ENCODE data around the gene DYNLL2. TPM values are rescaled to one million over a fixed set of nuclear protein-coding genes. Genes with fewer than 3 reads are reported as not detected.
"Not testable (repeated sequence)": the region's sequence is repeated elsewhere in the genome, so short reads cannot be mapped to it uniquely, and the experiment has no call there.

The DYNLL2 gene
- polyA plus RNA-seq, 1 experiment = 13.1 TPM

DNA sequence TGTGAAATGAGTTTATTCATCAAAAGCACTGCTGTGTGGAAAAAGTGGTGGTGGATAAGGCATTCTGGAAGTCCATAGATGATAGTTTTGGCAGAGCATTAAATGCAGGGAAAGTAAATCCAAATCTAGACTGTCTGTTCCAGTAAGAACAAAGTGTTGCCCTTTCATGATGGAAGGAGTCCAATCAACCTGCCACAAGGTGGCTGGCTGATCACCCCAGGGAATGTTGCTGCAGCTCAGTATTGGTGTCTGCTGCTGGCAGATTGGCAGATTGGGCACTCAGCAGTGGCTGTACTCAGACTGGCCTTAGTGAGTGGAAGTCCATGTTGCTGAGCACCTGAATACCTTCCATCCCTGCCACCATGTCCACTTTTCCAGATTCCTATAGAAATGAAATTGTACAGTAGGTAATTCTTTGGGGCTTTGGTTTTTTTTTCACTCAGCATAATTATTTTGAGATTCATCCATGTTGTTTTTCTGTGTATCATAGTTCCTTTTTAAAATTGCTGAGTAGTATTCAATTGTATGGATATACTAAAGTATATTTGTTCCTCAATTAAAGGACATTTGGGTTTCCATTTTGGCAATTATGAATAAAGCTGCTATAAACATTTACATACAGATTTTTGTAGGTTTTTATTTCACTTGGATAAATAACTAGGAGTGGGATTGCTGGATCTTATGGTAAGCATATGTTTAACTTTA is 14.3 kb downstream of the DYNLL2 start:
- TF ChIP-seq, protein P1, sequence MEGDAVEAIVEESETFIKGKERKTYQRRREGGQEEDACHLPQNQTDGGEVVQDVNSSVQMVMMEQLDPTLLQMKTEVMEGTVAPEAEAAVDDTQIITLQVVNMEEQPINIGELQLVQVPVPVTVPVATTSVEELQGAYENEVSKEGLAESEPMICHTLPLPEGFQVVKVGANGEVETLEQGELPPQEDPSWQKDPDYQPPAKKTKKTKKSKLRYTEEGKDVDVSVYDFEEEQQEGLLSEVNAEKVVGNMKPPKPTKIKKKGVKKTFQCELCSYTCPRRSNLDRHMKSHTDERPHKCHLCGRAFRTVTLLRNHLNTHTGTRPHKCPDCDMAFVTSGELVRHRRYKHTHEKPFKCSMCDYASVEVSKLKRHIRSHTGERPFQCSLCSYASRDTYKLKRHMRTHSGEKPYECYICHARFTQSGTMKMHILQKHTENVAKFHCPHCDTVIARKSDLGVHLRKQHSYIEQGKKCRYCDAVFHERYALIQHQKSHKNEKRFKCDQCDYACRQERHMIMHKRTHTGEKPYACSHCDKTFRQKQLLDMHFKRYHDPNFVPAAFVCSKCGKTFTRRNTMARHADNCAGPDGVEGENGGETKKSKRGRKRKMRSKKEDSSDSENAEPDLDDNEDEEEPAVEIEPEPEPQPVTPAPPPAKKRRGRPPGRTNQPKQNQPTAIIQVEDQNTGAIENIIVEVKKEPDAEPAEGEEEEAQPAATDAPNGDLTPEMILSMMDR (IDR thresholded peaks at IDR 0.05; ENCODE audit: insufficient read depth, low read depth, low read length) = no peak
- H3K27me3 ChIP-seq (ENCODE audit: control insufficient read depth, insufficient read depth, low read length) = no peaks in the 10 kb centered on the region
- peaks cover 7% of the 10 kb centered on the region for H3K36me3 ChIP-seq (ENCODE audit: control insufficient read depth, insufficient read depth, low read length)
- POLR2A ChIA-PET = no interaction called here
- no peak overlapping the region for H3K4me3 ChIP-seq (ENCODE audit: low read depth, low read length)
- no peak for DNase-seq (ENCODE audit: low read depth)
- CTCF ChIA-PET = interaction anchor here (1.6 kb wide), 1 partner anchor 9 kb away, joined by 5 read pairs; no protein-coding TSS in a partner anchor

DNA sequence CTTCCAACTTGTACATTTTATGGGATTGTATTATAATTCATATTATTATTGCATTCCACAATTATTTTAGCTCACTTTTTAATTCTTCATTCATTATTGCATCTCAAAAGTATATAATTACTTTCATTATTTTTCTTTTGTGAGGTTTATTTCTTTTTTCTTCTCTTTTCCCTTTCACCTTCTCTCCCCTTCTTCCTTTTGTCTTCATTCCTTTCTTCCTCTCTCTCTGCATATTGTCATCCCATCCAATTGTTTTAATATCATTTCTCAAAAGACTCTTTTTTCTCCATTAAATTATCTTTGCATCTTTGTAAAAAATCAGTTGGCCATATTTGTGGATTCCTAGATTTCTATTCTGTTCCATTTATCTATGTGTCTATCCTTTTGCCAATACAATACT is 17.3 kb downstream of the DYNLL2 start:
- Histone ChIP-seq H3K4me3 (ENCODE audit: low read depth, low read length) (no peak overlapping the region), H3K36me3 (ENCODE audit: control insufficient read depth, insufficient read depth, low read length) (no peaks in the 10 kb centered on the region), H3K27me3 (ENCODE audit: control insufficient read depth, insufficient read depth, low read length) (no peaks in the 10 kb centered on the region)
- POLR2A ChIA-PET = no interaction called here
- no peak for DNase-seq (ENCODE audit: low read depth)
- CTCF ChIA-PET = interaction anchor here (1.6 kb wide), 1 partner anchor 12 kb away, joined by 7 read pairs; no protein-coding TSS in a partner anchor
- TF ChIP-seq, protein P1 (IDR thresholded peaks at IDR 0.05; ENCODE audit: insufficient read depth, low read depth, low read length) = no peak

DNA sequence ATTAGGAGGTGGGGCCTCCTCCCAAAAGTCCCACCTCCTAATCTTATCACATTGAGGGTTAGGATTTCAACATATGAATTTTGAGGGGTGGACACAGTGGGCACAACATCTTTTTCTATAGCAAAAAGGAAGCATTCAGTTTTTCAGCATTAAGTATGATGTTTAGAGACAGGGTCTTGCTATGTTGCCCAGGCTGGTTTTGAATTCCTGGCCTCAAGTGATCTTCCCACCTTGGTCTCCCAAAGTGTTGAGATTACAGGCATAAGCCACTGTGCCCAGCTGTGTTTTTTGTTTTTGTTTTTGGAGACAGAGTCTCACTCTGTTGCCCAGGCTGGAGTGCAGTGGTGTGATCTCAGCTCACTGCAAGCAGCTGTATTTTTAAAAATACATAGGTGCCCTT is 18.7 kb downstream of the DYNLL2 start:
- H3K4me3 ChIP-seq (ENCODE audit: low read depth, low read length); H3K36me3 ChIP-seq (ENCODE audit: control insufficient read depth, insufficient read depth, low read length); H3K27me3 ChIP-seq (ENCODE audit: control insufficient read depth, insufficient read depth, low read length); DNase-seq (ENCODE audit: low read depth); POLR2A ChIA-PET: not testable (repeated sequence)
- CTCF ChIA-PET = interaction anchor here (1.0 to 1.3 kb wide), 3 partner anchors 11 to 1090 kb away, joined by 3 to 5 read pairs (median 4); no protein-coding TSS in a partner anchor

DNA sequence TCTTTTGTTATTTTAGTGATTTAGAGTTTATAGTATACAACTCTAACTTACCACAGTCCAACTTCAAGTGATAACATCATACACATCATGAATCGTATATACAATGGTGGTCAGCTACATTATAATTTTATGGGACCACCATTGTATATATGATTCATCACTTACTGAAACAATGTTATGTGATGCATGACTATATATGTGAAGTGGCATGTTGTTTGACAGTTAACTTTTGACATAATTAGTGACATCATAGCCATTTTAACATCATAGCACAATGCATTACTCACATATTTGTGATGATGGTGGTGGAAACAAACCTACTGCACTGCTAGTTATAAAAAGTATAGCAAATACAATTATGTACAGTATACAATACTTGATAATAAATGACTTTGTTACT is 21.9 kb downstream of the DYNLL2 start:
- ChIA-PET CTCF (no interaction called here), POLR2A (no interaction called here)
- TF ChIP-seq, protein P1 (IDR thresholded peaks at IDR 0.05; ENCODE audit: insufficient read depth, low read depth, low read length) = no peak
- Histone ChIP-seq H3K36me3 (ENCODE audit: control insufficient read depth, insufficient read depth, low read length) (no peaks in the 10 kb centered on the region), H3K27me3 (ENCODE audit: control insufficient read depth, insufficient read depth, low read length) (no peaks in the 10 kb centered on the region), H3K4me3 (ENCODE audit: low read depth, low read length) (no peak overlapping the region)
- no peak for DNase-seq (ENCODE audit: low read depth)

DNA sequence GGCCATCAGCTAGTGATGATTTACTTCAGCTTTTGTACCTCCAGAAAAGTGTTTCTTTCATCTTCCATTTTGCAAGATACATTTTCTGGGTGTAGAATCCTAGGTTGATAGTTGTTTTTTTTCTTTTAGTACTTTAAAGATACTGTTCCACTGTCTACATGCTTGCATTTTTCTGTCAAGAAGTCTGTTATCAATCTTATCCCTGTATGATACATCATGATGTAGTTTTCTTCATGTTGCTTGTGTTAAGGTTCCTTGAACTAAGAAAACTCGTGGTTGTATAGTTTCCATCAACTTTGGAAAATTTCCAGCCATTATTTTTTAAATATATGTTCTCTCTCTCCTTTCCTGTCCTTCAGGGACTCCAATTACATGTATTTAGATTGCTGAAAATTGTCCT is 24.1 kb downstream of the DYNLL2 start:
- CTCF ChIA-PET = interaction anchor here (0.6 to 0.9 kb wide), 2 partner anchors 247 to 358 kb away, joined by 3 read pairs; no protein-coding TSS in a partner anchor
- TF ChIP-seq, protein P1 (IDR thresholded peaks at IDR 0.05; ENCODE audit: insufficient read depth, low read depth, low read length) = no peak
- H3K36me3 ChIP-seq (ENCODE audit: control insufficient read depth, insufficient read depth, low read length) = no peaks in the 10 kb centered on the region
- DNase-seq (ENCODE audit: low read depth) = no peak
- H3K4me3 ChIP-seq (ENCODE audit: low read depth, low read length) = no peak overlapping the region
- POLR2A ChIA-PET = no interaction called here
- H3K27me3 ChIP-seq (ENCODE audit: control insufficient read depth, insufficient read depth, low read length) = no peaks in the 10 kb centered on the region

All from BJ (cell line).